Adrenal gland (tissue), 19 donors: ENCODE measurements around the gene BUB3. TPM values are rescaled to one million over a fixed set of nuclear protein-coding genes. Genes with fewer than 3 reads are reported as not detected.
A peak's percentile ranks its signal among the peaks of the same experiment; 100 is the strongest.

Experiments
- DNase-seq, 7 donors: peaks; one replicate each; pipeline ENCODE4 v3.0.0-alpha.2; 2019 to 2020
- H3K27ac ChIP-seq, 5 donors: fragments of 200-600 bp; sonication (generic) in 4 of 5; 1 replicate in 3 of 5; 2 replicates in 2 of 5; pipeline versions ENCODE4 v1.5.1 to v1.8.0; 2016 to 2020; ENCODE audit warnings: mild to moderate bottlenecking in 1 of 5
- H3K27me3 ChIP-seq: fragments of 200-600 bp; 2 replicates; pipeline ENCODE4 v1.8.0; 2021
- H3K36me3 ChIP-seq, 2 donors: fragments of 200-600 bp; replicated peaks in 1 of 2; 1 replicate in 1 of 2; 2 replicates in 1 of 2; pipeline versions ENCODE4 v1.5.1 to v1.8.0; 2018 to 2022
- H3K4me1 ChIP-seq, 2 donors: fragments of 200-600 bp; replicated peaks in 1 of 2; 1 replicate in 1 of 2; 2 replicates in 1 of 2; pipeline versions ENCODE4 v1.5.1 to v1.8.0; 2018 to 2021
- H3K4me3 ChIP-seq, 4 donors: fragments of 200-600 bp; sonication (generic) in 3 of 4; one replicate each; pipeline ENCODE4 v1.5.1; 2016 to 2018
- H3K9me3 ChIP-seq, 3 donors: fragments of 200-600 bp; sonication (generic) in 1 of 3; replicated peaks in 1 of 3; 1 replicate in 2 of 3; 2 replicates in 1 of 3; pipeline versions ENCODE4 v1.5.1 to v1.8.0; 2016 to 2021
- CTCF ChIP-seq, 6 experiments: fragments of 450-650 bp in 4 of 6; fragments of 200-600 bp in 2 of 6; sonication (generic) in 1 of 6; IDR thresholded peaks; 1 replicate in 5 of 6; 2 replicates in 1 of 6; pipeline versions ENCODE4 v1.5.1 to v1.8.0; 2016 to 2021; ENCODE audit warnings: antibody characterized with exemption in 6 of 6, mild to moderate bottlenecking in 2 of 6, moderate library complexity in 1 of 6
- POLR2A ChIP-seq, 2 donors: fragments of 450-650 bp; IDR thresholded peaks; one replicate each; pipeline ENCODE4 v1.6.1; 2017; ENCODE audit warnings: antibody characterized with exemption in 2 of 2, mild to moderate bottlenecking in 2 of 2, moderate library complexity in 1 of 2
- WGBS, 4 donors: extraction: QIAGEN DNeasy Blood & Tissue Kit in 2 of 4; methylation state at CpG; one replicate each; pipeline versions ENCODE4 v1.1.5 to v1.1.7; 2013 to 2017; 5-methylcytosine and 5-hydroxymethylcytosine counted together
- intact Hi-C, 2 donors: fragments of 100-400 bp; cut with DNase I; formaldehyde crosslinking; loops; one replicate each; pipeline versions ENCODE4 v1.14.1 to v1.15.0; 2022 to 2023
- long read RNA-seq, 10 donors: library from polyadenylated mRNA in 3 of 10; unstranded in 2 of 10; stranded (forward) in 1 of 10; transcript quantifications; one replicate each; pipeline ENCODE4 v2.0.0 and lab custom pipeline, GENCODE V29; 2021 to 2026
- polyA plus RNA-seq, 3 donors: library from polyadenylated mRNA; stranded (reverse); fragments of 200-250 nt in 2 of 3; fragments of 350-450 nt in 1 of 3; fragmentation: Illumina TruSeq in 1 of 3; extraction: RNeasy Lipid Tissue Mini Kit (QIAGEN cat#74804) in 1 of 3; gene quantifications; one replicate each; pipeline ENCODE4 v1.2.3, GENCODE V29; 2013 to 2014
- total RNA-seq, 9 donors: library from RNA; depleted of rRNA in 4 of 9; stranded (reverse); fragments of >200 nt in 4 of 9; fragments of 120-200 nt in 1 of 9; fragmentation: NEBNext Ultra II Directional in 1 of 9; extraction: Animal tissue kit (Norgen Biotek cat#: 25700) in 1 of 9; gene quantifications; one replicate each; pipeline versions ENCODE4 v1.1.0 to v1.2.4, GENCODE V29; 2013 to 2023
- donor health status: healthy with polysubstance abuse.
- donor health status: Bipolar disorder and iron deficiency.
- donor health status: DM: yes; HTN: yes; CAD: no.
- donor health status: DM: no; HTN: no; CAD: no.
- donor health status: DM: no; HTN: no; CAD: no.
- donor health status: DM: yes; HTN: yes; CAD: no.

BUB3 gene
- total RNA-seq (100 to 1,000 TPM in 5 of 9 donors, 10 to 100 TPM in 4; 73.9 to 149 (median 126) TPM), polyA plus RNA-seq (100 to 1,000 TPM in 1 of 3 donors, 10 to 100 TPM in 2; 23.8 to 167 (median 28.2) TPM)
- long read RNA-seq, donor 1, full-length matches to known transcripts, result 35 of 79 reads
- long read RNA-seq, donor 1, partial matches to known transcripts, result 44 of 79 reads
- long read RNA-seq, donor 1, other reads (novel, unspliced or antisense), result 0 of 79 reads
- long read RNA-seq, donor 2, full-length matches to known transcripts, result 11 of 24 reads
- long read RNA-seq, donor 2, partial matches to known transcripts, result 13 of 24 reads
- long read RNA-seq, donor 2, other reads (novel, unspliced or antisense), result 0 of 24 reads
- long read RNA-seq, donor 3, full-length matches to known transcripts, result 30 of 73 reads
- long read RNA-seq, donor 3, partial matches to known transcripts, result 43 of 73 reads
- long read RNA-seq, donor 3, other reads (novel, unspliced or antisense), result 0 of 73 reads
- long read RNA-seq, donor 4, full-length matches to known transcripts, result 52 of 60 reads
- long read RNA-seq, donor 4, partial matches to known transcripts, result 8 of 60 reads
- long read RNA-seq, donor 4, other reads (novel, unspliced or antisense), result 0 of 60 reads
- long read RNA-seq, donor 5, full-length matches to known transcripts, result 102 of 130 reads
- long read RNA-seq, donor 5, partial matches to known transcripts, result 26 of 130 reads
- long read RNA-seq, donor 5, other reads (novel, unspliced or antisense), result 2 of 130 reads
- long read RNA-seq, donor 6, full-length matches to known transcripts, result 41 of 53 reads
- long read RNA-seq, donor 6, partial matches to known transcripts, result 8 of 53 reads
- long read RNA-seq, donor 6, other reads (novel, unspliced or antisense), result 4 of 53 reads
- long read RNA-seq, donor 7, full-length matches to known transcripts, result 19 of 27 reads
- long read RNA-seq, donor 7, partial matches to known transcripts, result 8 of 27 reads
- long read RNA-seq, donor 7, other reads (novel, unspliced or antisense), result 0 of 27 reads
- long read RNA-seq, donor 8, full-length matches to known transcripts, result 39 of 84 reads
- long read RNA-seq, donor 8, partial matches to known transcripts, result 45 of 84 reads
- long read RNA-seq, donor 8, other reads (novel, unspliced or antisense), result 0 of 84 reads
- long read RNA-seq, donor 9, full-length matches to known transcripts, result 25 of 62 reads
- long read RNA-seq, donor 9, partial matches to known transcripts, result 37 of 62 reads
- long read RNA-seq, donor 9, other reads (novel, unspliced or antisense), result 0 of 62 reads
- long read RNA-seq, donor 10, full-length matches to known transcripts, result 18 of 23 reads
- long read RNA-seq, donor 10, partial matches to known transcripts, result 5 of 23 reads
- long read RNA-seq, donor 10, other reads (novel, unspliced or antisense), result 0 of 23 reads

- TF ChIP-seq POLR2A (IDR thresholded peaks at IDR 0.05), result peak; percentile 58 to 91
- peak in 4 of 6 experiments; percentile 16 to 47 (median 44) for TF ChIP-seq CTCF (IDR thresholded peaks at IDR 0.05)
- 0 to 1% (median 0%) methylated on average over 14 to 50 of the region's 50 CpGs for WGBS, 4 donors
- Histone ChIP-seq H3K27me3 (peaks cover 31% of the 10 kb centered on the region), H3K4me1 (peaks cover 10 to 51% of the 10 kb centered on the region in 2 donors), H3K36me3 (peaks cover 0 to 23% of the 10 kb centered on the region in 2 donors), H3K4me3 (peak within 1 kb of the TSS; percentile 70 to 96 (median 86)), H3K9me3 (no peaks in the 10 kb centered on the region), H3K27ac (peak within 1 kb of the TSS; percentile 83 to 95 (median 89))
- peak; percentile 97 to 100 (median 99) for DNase-seq
- intact Hi-C loops, result no loop called here
Observed at GRCh38 chr10:123154092-123154710, at the start of gene BUB3. Gene BUB3 (plus strand): TSS chr10:123154402. CDS start chr10:123154918, 516 bp downstream.

DNA sequence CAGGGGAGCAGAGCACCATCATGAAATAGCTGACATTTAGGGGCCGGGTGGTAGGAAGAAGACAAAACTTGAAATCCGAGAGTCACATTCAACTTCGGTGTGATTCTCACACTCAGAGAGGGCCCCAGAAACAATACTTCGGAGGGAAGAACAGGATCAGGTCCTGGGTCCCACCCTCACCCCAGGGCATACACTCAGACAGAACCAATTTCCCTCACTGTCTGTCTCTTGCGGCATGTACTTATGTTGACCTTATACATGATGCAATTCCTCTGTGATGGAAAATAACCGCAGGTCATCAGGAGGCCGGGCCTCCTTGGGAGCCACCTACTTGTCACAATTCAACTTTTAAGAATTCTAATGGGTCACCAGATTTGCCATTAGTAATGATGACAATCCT, 44.7 kb upstream of the BUB3 start:
- no peaks in the 10 kb centered on the region for H3K4me1 ChIP-seq
- TF ChIP-seq POLR2A (IDR thresholded peaks at IDR 0.05), result no peak
- TF ChIP-seq CTCF (IDR thresholded peaks at IDR 0.05), result no peak
- no peak for DNase-seq
- 66 to 74% (median 69%) methylated on average over 7 of the region's 7 CpGs for WGBS, 4 donors
- no peaks in the 10 kb centered on the region for H3K36me3 ChIP-seq
- H3K27me3 ChIP-seq, result peaks cover under 1% of the 10 kb centered on the region
- no peak overlapping the region for H3K27ac ChIP-seq
- intact Hi-C loops, result no loop called here
- no peak overlapping the region for H3K4me3 ChIP-seq
- no peaks in the 10 kb centered on the region for H3K9me3 ChIP-seq

- H3K36me3 ChIP-seq, result no peaks in the 10 kb centered on the region
- H3K9me3 ChIP-seq, result no peaks in the 10 kb centered on the region
- no peak for DNase-seq
- no peak for TF ChIP-seq CTCF (IDR thresholded peaks at IDR 0.05)
- TF ChIP-seq POLR2A (IDR thresholded peaks at IDR 0.05), result no peak
- intact Hi-C loops, result no loop called here
- 34 to 46% (median 38%) methylated on average over 16 to 26 of the region's 26 CpGs for WGBS, 4 donors
- peaks cover 23% of the 10 kb centered on the region for H3K27me3 ChIP-seq
- H3K27ac ChIP-seq, result no peak overlapping the region
- H3K4me3 ChIP-seq, result no peak overlapping the region
- no peaks in the 10 kb centered on the region for H3K4me1 ChIP-seq
Observed at GRCh38 chr10:123117644-123118417, 36.4 kb upstream of the BUB3 start.
